ENCODE measurements around the gene DAB2IP.

DNA sequence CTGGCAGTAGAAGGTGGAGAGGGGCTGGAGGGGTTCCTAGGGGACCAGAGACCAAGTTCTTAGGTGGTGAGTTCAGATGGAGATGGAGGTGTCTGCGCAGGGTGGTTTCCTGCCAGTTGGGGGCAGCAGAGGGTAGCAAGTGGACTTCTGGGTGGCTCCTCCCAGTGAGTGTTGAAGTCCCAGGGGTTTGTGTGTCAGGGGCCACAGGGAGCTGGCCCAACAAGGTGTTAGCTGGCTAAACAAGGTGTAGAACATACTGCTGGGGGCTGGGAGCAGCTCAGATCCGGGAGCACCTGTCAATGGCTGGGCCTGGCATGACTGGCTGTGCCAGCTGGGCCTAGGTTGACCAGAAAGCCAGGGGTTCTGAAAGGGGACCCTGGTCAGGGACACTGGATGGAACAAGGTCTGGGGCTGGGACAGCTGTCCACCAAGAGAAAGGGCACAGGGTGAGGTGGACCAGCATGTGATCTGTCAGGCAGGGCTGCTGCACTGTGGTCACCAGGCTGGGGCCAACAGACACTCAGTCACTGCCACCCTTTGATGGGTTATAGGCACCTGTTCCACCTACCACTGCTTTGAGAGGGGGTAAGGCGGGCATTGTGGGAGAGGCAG is 35.6 kb downstream of the DAB2IP start:
- TF ChIP-seq, protein P1, sequence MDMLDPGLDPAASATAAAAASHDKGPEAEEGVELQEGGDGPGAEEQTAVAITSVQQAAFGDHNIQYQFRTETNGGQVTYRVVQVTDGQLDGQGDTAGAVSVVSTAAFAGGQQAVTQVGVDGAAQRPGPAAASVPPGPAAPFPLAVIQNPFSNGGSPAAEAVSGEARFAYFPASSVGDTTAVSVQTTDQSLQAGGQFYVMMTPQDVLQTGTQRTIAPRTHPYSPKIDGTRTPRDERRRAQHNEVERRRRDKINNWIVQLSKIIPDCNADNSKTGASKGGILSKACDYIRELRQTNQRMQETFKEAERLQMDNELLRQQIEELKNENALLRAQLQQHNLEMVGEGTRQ (IDR thresholded peaks at IDR 0.05; ENCODE audit: low read depth, low read length), result no peak
- TF ChIP-seq SMC3 (IDR thresholded peaks at IDR 0.05; ENCODE audit: low read depth, low read length), result peak; percentile 93
- TF ChIP-seq POLR2A (IDR thresholded peaks at IDR 0.05; ENCODE audit: low read depth, low read length), result no peak
- TF ChIP-seq RCOR1 (IDR thresholded peaks at IDR 0.05; ENCODE audit: insufficient replicate concordance, low read length), result no peak
- TF ChIP-seq, protein P2, sequence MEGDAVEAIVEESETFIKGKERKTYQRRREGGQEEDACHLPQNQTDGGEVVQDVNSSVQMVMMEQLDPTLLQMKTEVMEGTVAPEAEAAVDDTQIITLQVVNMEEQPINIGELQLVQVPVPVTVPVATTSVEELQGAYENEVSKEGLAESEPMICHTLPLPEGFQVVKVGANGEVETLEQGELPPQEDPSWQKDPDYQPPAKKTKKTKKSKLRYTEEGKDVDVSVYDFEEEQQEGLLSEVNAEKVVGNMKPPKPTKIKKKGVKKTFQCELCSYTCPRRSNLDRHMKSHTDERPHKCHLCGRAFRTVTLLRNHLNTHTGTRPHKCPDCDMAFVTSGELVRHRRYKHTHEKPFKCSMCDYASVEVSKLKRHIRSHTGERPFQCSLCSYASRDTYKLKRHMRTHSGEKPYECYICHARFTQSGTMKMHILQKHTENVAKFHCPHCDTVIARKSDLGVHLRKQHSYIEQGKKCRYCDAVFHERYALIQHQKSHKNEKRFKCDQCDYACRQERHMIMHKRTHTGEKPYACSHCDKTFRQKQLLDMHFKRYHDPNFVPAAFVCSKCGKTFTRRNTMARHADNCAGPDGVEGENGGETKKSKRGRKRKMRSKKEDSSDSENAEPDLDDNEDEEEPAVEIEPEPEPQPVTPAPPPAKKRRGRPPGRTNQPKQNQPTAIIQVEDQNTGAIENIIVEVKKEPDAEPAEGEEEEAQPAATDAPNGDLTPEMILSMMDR (conservative IDR thresholded peaks at IDR 0.05; ENCODE audit: low read depth, low read length), result peak; percentile 92
- TF ChIP-seq RAD21 (IDR thresholded peaks at IDR 0.05; ENCODE audit: low read length), result peak; percentile 96
- no peak for TF ChIP-seq BHLHE40 (IDR thresholded peaks at IDR 0.05; ENCODE audit: low read depth, low read length)
- TF ChIP-seq CHD1 (IDR thresholded peaks at IDR 0.05; ENCODE audit: low read depth, low read length), result no peak
- no peak for TF ChIP-seq FOS (IDR thresholded peaks at IDR 0.05; ENCODE audit: low read depth, low read length)
- TF ChIP-seq RFX5 (IDR thresholded peaks at IDR 0.05; ENCODE audit: low read depth, low read length), result no peak
- no peak for TF ChIP-seq NFE2L2 (IDR thresholded peaks at IDR 0.05; ENCODE audit: low read depth, low read length)
- no peak for TF ChIP-seq MXI1 (IDR thresholded peaks at IDR 0.05; ENCODE audit: borderline replicate concordance, low read depth, low read length)
- TF ChIP-seq CEBPB (IDR thresholded peaks at IDR 0.05; ENCODE audit: low read depth, low read length), result no peak
- TF ChIP-seq, protein P3, sequence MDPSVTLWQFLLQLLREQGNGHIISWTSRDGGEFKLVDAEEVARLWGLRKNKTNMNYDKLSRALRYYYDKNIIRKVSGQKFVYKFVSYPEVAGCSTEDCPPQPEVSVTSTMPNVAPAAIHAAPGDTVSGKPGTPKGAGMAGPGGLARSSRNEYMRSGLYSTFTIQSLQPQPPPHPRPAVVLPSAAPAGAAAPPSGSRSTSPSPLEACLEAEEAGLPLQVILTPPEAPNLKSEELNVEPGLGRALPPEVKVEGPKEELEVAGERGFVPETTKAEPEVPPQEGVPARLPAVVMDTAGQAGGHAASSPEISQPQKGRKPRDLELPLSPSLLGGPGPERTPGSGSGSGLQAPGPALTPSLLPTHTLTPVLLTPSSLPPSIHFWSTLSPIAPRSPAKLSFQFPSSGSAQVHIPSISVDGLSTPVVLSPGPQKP (IDR thresholded peaks at IDR 0.05; ENCODE audit: borderline replicate concordance, low read depth, low read length), result no peak
